Panc1 (cell line): ENCODE results near the gene H19.

Source experiments
- POLR2AphosphoS5 ChIP-seq: IDR thresholded peaks from 2 replicates; pipeline ENCODE4 v1.6.1; 2012; ENCODE audit warnings: mild to moderate bottlenecking, low read depth, low read length, moderate library complexity
- REST ChIP-seq, 2 experiments: IDR thresholded peaks; 2 replicates each; pipeline ENCODE4 v1.6.1; 2011 to 2012; ENCODE audit warnings: low read depth in 2 of 2, control low read depth in 1 of 2, low read length in 1 of 2, mild to moderate bottlenecking in 1 of 2, moderate library complexity in 1 of 2; ENCODE audit not compliant: insufficient read depth in 1 of 2
- SIN3A ChIP-seq: IDR thresholded peaks from 2 replicates; pipeline ENCODE4 v1.6.1; 2012; ENCODE audit warnings: low read depth, mild to moderate bottlenecking, low read length, moderate library complexity, borderline replicate concordance; ENCODE audit not compliant: insufficient read depth
- TCF7L2 ChIP-seq: IDR thresholded peaks from 2 replicates; pipeline ENCODE4 v1.6.1; 2011; ENCODE audit warnings: mild to moderate bottlenecking, low read depth, low read length, inconsistent platforms
- TF ChIP-seq, protein P1 (sequence below): fragments of 450-650 bp; IDR thresholded peaks from 2 replicates; pipeline ENCODE4 v1.5.1; 2017; ENCODE audit warnings: mild to moderate bottlenecking

- TF ChIP-seq, protein P1, sequence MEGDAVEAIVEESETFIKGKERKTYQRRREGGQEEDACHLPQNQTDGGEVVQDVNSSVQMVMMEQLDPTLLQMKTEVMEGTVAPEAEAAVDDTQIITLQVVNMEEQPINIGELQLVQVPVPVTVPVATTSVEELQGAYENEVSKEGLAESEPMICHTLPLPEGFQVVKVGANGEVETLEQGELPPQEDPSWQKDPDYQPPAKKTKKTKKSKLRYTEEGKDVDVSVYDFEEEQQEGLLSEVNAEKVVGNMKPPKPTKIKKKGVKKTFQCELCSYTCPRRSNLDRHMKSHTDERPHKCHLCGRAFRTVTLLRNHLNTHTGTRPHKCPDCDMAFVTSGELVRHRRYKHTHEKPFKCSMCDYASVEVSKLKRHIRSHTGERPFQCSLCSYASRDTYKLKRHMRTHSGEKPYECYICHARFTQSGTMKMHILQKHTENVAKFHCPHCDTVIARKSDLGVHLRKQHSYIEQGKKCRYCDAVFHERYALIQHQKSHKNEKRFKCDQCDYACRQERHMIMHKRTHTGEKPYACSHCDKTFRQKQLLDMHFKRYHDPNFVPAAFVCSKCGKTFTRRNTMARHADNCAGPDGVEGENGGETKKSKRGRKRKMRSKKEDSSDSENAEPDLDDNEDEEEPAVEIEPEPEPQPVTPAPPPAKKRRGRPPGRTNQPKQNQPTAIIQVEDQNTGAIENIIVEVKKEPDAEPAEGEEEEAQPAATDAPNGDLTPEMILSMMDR = no peak
- TF ChIP-seq POLR2AphosphoS5 (no peak), REST (IDR thresholded peaks at IDR 0.05; ENCODE audit: insufficient read depth in 1 of 2, low read depth in 2 of 2, low read length in 1 of 2) (no peak), SIN3A (no peak), TCF7L2 (no peak)
These were observed 6.8 kb upstream of the H19 start for GRCh38 chr11:2004466-2004865.
